Thyroid gland (tissue), 4 donors: Measurements from ENCODE around the gene FAM229A.

Experiments
- CTCF ChIP-seq, 6 experiments: fragments of 200-600 bp in 3 of 6; fragments of 450-650 bp in 3 of 6; sonication (generic) in 3 of 6; IDR thresholded peaks; one replicate each; pipeline ENCODE4 v1.5.1; 2016 to 2019; ENCODE audit warnings: antibody characterized with exemption in 6 of 6, mild to moderate bottlenecking in 2 of 6, inconsistent platforms in 1 of 6, moderate library complexity in 1 of 6
- POLR2A ChIP-seq, 2 donors: fragments of 450-650 bp; IDR thresholded peaks; one replicate each; pipeline ENCODE4 v1.6.1; 2017; ENCODE audit warnings: antibody characterized with exemption in 2 of 2, mild to moderate bottlenecking in 2 of 2, moderate library complexity in 1 of 2

GRCh38 chr1:32341186-32341757 is 21.0 kb downstream of the FAM229A start:
- TF ChIP-seq CTCF (IDR thresholded peaks at IDR 0.05) (no peak), POLR2A (IDR thresholded peaks at IDR 0.05) (no peak)
